ENCODE measurements around the gene PLXNA2. TPM values are rescaled to one million over a fixed set of nuclear protein-coding genes. Genes with fewer than 3 reads are reported as not detected.

The PLXNA2 gene
- total and polyA plus RNA-seq, 2 of the 13 experiments (the other 11 are each of a cell fraction or from before 2014, with no cell fraction given) = 1.1 to 2.1 TPM

DNA sequence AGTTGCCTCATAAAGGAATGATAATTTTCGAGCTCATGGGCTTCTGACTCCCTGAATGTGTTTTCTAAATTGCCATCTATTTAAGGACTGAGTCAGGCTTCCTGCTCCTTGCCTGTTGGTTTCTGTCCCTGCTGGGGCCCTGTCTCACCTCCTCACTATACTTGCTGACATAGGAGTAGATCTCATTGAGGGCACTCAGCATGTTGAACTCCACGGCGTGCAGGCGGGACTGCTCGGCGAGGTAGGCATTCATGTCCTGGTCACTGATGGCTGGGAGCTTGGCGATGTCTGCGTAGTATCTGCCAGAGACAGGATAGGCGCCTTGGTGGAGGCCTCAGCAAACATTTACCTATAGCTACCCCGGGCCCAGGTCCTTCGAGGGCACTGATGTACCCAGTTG is 216.3 kb downstream of the PLXNA2 start:
- DNase-seq (ENCODE audit: low spot score) (no peak), FAIRE-seq (no peak), ATAC-seq (no peak)
- Histone ChIP-seq H3K79me2 (ENCODE audit: insufficient read depth, low read length) (no peaks in the 10 kb centered on the region), H3K9me3 (ENCODE audit: low read length) (no peaks in the 10 kb centered on the region), H3K27me3 (ENCODE audit: control insufficient read depth in 1 of 2, insufficient read depth in 2 of 2, low read length in 2 of 2) (no peaks in the 10 kb centered on the region; a peak in 1 of 5 replicates), H4K20me1 (ENCODE audit: insufficient read depth, low read length) (no peaks in the 10 kb centered on the region), H3K4me3 (replicated peaks in 1 of 3; ENCODE audit: insufficient read depth in 1 of 3, low read depth in 2 of 3, low read length in 3 of 3) (no peak overlapping the region), H3K36me3 (replicated peaks in 1 of 2; ENCODE audit: control insufficient read depth in 1 of 2, insufficient read depth in 2 of 2, low read length in 2 of 2) (no peaks in the 10 kb centered on the region), H3K4me1 (ENCODE audit: insufficient read depth, low read length) (no peaks in the 10 kb centered on the region), H2AFZ (ENCODE audit: low read length) (no peak overlapping the region), H3K9ac (ENCODE audit: insufficient read depth, low read depth, low read length) (no peak overlapping the region), H3K27ac (ENCODE audit: extremely low read length, insufficient read depth, low read length) (no peak overlapping the region), H3K4me2 (ENCODE audit: low read depth, low read length) (no peak overlapping the region)
- ChIA-PET CTCF (ENCODE audit: low intra/inter-chr PET ratio, low total read pairs) (no interaction called here), POLR2A (no interaction called here)
- intact Hi-C loops (cut with micrococcal nuclease; ENCODE audit: unreplicated experiment) = no loop called here
- in situ Hi-C loops (cut with HindIII; ENCODE audit: extremely low pct_ligation_motif_present, low pct_unique_long_range_greater_than_20kb) = no loop called here
- WGBS (ENCODE audit: low lambda C conversion rate) = 82% methylated on average over 6 of the region's 11 CpGs
- BruUV-seq (replicated peaks) = no TSS peak
- no peak for TF ChIP-seq SRSF4 (IDR thresholded peaks at IDR 0.05; ENCODE audit: low read depth, low read length, poor library complexity, severe bottlenecking)
- TF ChIP-seq, protein P1, sequence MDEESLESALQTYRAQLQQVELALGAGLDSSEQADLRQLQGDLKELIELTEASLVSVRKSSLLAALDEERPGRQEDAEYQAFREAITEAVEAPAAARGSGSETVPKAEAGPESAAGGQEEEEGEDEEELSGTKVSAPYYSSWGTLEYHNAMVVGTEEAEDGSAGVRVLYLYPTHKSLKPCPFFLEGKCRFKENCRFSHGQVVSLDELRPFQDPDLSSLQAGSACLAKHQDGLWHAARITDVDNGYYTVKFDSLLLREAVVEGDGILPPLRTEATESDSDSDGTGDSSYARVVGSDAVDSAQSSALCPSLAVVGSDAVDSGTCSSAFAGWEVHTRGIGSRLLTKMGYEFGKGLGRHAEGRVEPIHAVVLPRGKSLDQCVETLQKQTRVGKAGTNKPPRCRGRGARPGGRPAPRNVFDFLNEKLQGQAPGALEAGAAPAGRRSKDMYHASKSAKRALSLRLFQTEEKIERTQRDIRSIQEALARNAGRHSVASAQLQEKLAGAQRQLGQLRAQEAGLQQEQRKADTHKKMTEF (CRISPR knock-in tag; IDR thresholded peaks at IDR 0.05) = no peak
- no peak for TF ChIP-seq HHEX (CRISPR knock-in tag; IDR thresholded peaks at IDR 0.05)
- TF ChIP-seq, protein P2, sequence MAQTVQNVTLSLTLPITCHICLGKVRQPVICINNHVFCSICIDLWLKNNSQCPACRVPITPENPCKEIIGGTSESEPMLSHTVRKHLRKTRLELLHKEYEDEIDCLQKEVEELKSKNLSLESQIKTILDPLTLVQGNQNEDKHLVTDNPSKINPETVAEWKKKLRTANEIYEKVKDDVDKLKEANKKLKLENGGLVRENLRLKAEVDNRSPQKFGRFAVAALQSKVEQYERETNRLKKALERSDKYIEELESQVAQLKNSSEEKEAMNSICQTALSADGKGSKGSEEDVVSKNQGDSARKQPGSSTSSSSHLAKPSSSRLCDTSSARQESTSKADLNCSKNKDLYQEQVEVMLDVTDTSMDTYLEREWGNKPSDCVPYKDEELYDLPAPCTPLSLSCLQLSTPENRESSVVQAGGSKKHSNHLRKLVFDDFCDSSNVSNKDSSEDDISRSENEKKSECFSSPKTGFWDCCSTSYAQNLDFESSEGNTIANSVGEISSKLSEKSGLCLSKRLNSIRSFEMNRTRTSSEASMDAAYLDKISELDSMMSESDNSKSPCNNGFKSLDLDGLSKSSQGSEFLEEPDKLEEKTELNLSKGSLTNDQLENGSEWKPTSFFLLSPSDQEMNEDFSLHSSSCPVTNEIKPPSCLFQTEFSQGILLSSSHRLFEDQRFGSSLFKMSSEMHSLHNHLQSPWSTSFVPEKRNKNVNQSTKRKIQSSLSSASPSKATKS (CRISPR knock-in tag; IDR thresholded peaks at IDR 0.05) = no peak
- no peak for TF ChIP-seq NR2F6 (IDR thresholded peaks at IDR 0.05)
- no peak for TF ChIP-seq NR2F6 (CRISPR knock-in tag; IDR thresholded peaks at IDR 0.05)
- no peak for TF ChIP-seq SATB2 (CRISPR knock-in tag; IDR thresholded peaks at IDR 0.05)
- TF ChIP-seq, protein P3, sequence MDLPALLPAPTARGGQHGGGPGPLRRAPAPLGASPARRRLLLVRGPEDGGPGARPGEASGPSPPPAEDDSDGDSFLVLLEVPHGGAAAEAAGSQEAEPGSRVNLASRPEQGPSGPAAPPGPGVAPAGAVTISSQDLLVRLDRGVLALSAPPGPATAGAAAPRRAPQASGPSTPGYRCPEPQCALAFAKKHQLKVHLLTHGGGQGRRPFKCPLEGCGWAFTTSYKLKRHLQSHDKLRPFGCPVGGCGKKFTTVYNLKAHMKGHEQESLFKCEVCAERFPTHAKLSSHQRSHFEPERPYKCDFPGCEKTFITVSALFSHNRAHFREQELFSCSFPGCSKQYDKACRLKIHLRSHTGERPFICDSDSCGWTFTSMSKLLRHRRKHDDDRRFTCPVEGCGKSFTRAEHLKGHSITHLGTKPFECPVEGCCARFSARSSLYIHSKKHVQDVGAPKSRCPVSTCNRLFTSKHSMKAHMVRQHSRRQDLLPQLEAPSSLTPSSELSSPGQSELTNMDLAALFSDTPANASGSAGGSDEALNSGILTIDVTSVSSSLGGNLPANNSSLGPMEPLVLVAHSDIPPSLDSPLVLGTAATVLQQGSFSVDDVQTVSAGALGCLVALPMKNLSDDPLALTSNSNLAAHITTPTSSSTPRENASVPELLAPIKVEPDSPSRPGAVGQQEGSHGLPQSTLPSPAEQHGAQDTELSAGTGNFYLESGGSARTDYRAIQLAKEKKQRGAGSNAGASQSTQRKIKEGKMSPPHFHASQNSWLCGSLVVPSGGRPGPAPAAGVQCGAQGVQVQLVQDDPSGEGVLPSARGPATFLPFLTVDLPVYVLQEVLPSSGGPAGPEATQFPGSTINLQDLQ (CRISPR knock-in tag; IDR thresholded peaks at IDR 0.05) = no peak
- TF ChIP-seq ZNF891 (CRISPR knock-in tag; IDR thresholded peaks at IDR 0.05) = no peak
- TF ChIP-seq, protein P4, sequence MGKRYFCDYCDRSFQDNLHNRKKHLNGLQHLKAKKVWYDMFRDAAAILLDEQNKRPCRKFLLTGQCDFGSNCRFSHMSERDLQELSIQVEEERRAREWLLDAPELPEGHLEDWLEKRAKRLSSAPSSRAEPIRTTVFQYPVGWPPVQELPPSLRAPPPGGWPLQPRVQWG (CRISPR knock-in tag; IDR thresholded peaks at IDR 0.05; ENCODE audit: borderline replicate concordance, low read depth) = no peak
- TF ChIP-seq, protein P5, sequence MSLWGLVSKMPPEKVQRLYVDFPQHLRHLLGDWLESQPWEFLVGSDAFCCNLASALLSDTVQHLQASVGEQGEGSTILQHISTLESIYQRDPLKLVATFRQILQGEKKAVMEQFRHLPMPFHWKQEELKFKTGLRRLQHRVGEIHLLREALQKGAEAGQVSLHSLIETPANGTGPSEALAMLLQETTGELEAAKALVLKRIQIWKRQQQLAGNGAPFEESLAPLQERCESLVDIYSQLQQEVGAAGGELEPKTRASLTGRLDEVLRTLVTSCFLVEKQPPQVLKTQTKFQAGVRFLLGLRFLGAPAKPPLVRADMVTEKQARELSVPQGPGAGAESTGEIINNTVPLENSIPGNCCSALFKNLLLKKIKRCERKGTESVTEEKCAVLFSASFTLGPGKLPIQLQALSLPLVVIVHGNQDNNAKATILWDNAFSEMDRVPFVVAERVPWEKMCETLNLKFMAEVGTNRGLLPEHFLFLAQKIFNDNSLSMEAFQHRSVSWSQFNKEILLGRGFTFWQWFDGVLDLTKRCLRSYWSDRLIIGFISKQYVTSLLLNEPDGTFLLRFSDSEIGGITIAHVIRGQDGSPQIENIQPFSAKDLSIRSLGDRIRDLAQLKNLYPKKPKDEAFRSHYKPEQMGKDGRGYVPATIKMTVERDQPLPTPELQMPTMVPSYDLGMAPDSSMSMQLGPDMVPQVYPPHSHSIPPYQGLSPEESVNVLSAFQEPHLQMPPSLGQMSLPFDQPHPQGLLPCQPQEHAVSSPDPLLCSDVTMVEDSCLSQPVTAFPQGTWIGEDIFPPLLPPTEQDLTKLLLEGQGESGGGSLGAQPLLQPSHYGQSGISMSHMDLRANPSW (CRISPR knock-in tag; IDR thresholded peaks at IDR 0.05; ENCODE audit: borderline replicate concordance) = no peak
- TF ChIP-seq, protein P6, sequence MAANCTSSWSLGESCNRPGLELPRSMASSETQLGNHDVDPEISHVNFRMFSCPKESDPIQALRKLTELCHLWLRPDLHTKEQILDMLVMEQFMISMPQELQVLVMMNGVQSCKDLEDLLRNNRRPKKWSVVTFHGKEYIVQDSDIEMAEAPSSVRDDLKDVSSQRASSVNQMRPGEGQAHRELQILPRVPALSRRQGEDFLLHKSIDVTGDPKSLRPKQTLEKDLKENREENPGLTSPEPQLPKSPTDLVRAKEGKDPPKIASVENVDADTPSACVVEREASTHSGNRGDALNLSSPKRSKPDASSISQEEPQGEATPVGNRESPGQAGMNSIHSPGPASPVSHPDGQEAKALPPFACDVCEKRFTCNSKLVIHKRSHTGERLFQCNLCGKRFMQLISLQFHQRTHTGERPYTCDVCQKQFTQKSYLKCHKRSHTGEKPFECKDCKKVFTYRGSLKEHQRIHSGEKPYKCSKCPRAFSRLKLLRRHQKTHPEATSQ (CRISPR knock-in tag; IDR thresholded peaks at IDR 0.05; ENCODE audit: borderline replicate concordance) = no peak

All from HepG2 (cell line).